ENCODE measurements around the gene SERGEF.

Gene SERGEF

DNA sequence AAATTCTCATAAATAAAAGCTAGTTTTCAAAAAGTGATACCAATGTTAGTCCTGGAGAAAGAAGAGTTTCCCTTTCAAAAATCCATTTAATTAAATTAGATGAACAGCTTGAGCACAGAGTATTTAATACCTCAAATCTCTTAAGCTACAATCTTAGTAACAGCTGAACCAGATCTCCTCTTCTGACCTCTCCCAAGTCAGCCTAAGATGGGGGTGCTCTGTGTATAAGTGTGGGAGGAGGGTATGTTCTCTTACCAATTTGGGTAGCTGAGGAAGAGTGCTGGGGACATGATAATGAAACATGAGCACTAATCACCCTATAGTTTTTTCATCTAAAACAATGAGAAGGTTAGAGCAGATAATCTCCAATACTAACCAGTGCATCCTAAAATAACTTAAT is 23.6 kb upstream of the SERGEF start:
- TF ChIP-seq, protein P1, sequence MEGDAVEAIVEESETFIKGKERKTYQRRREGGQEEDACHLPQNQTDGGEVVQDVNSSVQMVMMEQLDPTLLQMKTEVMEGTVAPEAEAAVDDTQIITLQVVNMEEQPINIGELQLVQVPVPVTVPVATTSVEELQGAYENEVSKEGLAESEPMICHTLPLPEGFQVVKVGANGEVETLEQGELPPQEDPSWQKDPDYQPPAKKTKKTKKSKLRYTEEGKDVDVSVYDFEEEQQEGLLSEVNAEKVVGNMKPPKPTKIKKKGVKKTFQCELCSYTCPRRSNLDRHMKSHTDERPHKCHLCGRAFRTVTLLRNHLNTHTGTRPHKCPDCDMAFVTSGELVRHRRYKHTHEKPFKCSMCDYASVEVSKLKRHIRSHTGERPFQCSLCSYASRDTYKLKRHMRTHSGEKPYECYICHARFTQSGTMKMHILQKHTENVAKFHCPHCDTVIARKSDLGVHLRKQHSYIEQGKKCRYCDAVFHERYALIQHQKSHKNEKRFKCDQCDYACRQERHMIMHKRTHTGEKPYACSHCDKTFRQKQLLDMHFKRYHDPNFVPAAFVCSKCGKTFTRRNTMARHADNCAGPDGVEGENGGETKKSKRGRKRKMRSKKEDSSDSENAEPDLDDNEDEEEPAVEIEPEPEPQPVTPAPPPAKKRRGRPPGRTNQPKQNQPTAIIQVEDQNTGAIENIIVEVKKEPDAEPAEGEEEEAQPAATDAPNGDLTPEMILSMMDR (IDR thresholded peaks at IDR 0.05; ENCODE audit: low read depth, low read length, missing control alignments) = no peak

DNA sequence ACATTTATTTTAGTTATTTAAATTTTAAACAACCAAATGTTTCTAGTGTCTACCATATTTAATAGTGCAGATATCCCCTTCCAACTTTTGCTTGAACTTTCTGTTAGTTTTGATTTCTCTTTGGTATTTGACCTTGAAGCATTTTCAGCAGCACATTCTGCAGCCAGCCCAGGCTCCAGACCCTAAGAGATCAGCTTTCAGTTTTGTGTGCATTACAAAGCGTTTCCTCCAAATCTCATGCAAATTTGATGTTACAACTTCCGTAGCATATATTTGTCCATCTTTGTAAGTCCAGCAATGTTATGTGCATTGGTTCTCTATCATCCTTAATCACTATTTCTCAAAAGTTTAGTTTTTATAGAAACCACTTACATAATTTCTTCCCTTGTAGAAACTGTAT is 14.6 kb upstream of the SERGEF start:
- DNase-seq (ENCODE audit: low read depth) = no peak
- H3K4me3 ChIP-seq (ENCODE audit: low read depth, low read length) = no peak overlapping the region
- TF ChIP-seq, protein P1 (IDR thresholded peaks at IDR 0.05; ENCODE audit: low read depth, low read length, missing control alignments) = no peak

More for the DNA sequence above, 23.6 kb upstream of the SERGEF start:
- no peak for DNase-seq (ENCODE audit: low read depth)
- H3K4me3 ChIP-seq (ENCODE audit: low read depth, low read length) = no peak overlapping the region

DNA sequence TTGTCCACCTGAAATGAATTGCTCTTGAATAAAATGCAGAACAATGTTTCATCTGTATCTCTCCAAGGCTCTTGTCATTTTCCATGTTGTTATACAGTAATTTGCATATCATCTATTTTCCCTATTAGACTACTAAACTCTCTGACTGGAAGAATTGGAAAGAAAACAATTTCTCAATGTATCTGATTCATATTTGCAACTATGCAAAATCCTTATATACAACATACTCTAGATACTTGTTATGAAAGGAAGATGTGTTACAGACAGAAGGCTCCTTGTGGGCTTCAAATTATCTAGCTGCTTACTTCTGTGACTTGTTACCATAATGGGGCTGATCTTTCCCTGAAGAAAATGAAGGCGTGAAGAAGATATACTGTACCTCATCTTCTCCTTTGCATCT is 9.6 kb upstream of the SERGEF start:
- DNase-seq (ENCODE audit: low read depth) = no peak
- no peak overlapping the region for H3K4me3 ChIP-seq (ENCODE audit: low read depth, low read length)
- TF ChIP-seq, protein P1 (IDR thresholded peaks at IDR 0.05; ENCODE audit: low read depth, low read length, missing control alignments) = no peak

DNA sequence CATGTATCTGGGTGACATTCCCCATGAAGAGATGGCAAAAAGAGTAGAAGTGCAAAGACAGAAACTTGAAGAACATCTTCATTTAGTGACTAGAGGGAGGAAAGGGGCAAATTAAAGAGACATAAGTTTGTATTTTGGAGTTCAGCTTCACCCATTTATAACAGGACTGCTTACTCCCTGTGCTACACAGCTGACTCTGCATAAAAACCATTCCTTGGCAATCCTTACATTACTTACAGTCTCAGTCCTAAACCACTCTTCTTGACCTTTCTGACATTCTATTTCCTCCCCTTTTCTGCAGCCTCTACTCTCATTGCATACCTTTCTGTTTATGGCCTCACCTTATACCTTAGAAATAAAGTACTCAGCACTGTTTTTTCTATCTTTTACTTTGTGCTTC is 6.8 kb upstream of the SERGEF start:
- TF ChIP-seq, protein P1 (IDR thresholded peaks at IDR 0.05; ENCODE audit: low read depth, low read length, missing control alignments) = no peak
- no peak for DNase-seq (ENCODE audit: low read depth)
- no peak overlapping the region for H3K4me3 ChIP-seq (ENCODE audit: low read depth, low read length)

DNA sequence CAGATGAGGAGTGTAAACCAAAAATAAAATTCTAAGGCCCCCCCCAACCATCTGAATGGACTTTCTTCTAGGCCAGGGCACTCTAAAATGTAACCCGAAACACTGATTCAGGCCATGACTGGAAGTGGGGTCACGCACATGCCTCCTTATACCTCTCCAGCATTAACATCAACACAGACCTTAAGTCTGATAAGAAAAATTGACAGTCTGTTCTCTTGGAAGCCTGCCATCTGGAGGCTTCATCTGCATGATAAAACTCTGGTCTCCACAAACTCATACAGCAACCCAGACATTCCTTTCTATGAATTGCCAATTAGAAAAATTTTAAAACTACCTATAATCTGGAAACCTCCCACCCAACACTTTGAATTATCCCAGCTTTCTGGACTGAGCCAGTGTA is 3.9 kb upstream of the SERGEF start:
- no peak overlapping the region for H3K4me3 ChIP-seq (ENCODE audit: low read depth, low read length)
- DNase-seq (ENCODE audit: low read depth) = no peak
- TF ChIP-seq, protein P1 (IDR thresholded peaks at IDR 0.05; ENCODE audit: low read depth, low read length, missing control alignments) = no peak

GRCh38 chr11:18014876-18015275 is 2.0 kb upstream of the SERGEF start:
- TF ChIP-seq, protein P1 (IDR thresholded peaks at IDR 0.05; ENCODE audit: low read depth, low read length, missing control alignments) = no peak
- no peak for DNase-seq (ENCODE audit: low read depth)
- H3K4me3 ChIP-seq (ENCODE audit: low read depth, low read length) = no peak overlapping the region

- TF ChIP-seq, protein P1 (IDR thresholded peaks at IDR 0.05; ENCODE audit: low read depth, low read length, missing control alignments) = no peak
- no peak for DNase-seq (ENCODE audit: low read depth)
- peak overlapping the region; percentile 69 for H3K4me3 ChIP-seq (ENCODE audit: low read depth, low read length)
Measured at GRCh38 chr11:18013790-18014507, 1.1 kb upstream of the SERGEF start.

All from GM12864 (cell line).